GM12878 (cell line): ENCODE results near the gene KLK8.

Experiments
- CTCF ChIP-seq, 3 experiments: IDR thresholded peaks in 2 of 3; conservative IDR thresholded peaks in 1 of 3; 2 replicates each; pipeline ENCODE4 v1.5.1; 2011; ENCODE audit warnings: low read depth in 3 of 3, low read length in 3 of 3, mild to moderate bottlenecking in 3 of 3, control low read depth in 2 of 3, moderate library complexity in 2 of 3, inconsistent platforms in 1 of 3, mixed read lengths in 1 of 3; ENCODE audit not compliant: control insufficient read depth in 2 of 3, insufficient read depth in 1 of 3; ENCODE audit errors: extremely low read depth in 1 of 3
- DPF2 ChIP-seq: fragments of 450-650 bp; IDR thresholded peaks from 2 replicates; pipeline ENCODE4 v1.6.1; 2017; ENCODE audit warnings: mild to moderate bottlenecking
- EZH2 ChIP-seq: IDR thresholded peaks from 2 replicates; pipeline ENCODE4 v1.6.1; 2012; ENCODE audit warnings: low read depth, mild to moderate bottlenecking, control low read depth, inconsistent platforms, low read length, borderline replicate concordance; ENCODE audit not compliant: control insufficient read depth
- JUNB ChIP-seq: IDR thresholded peaks from 2 replicates; pipeline ENCODE4 v1.6.1; 2016; ENCODE audit warnings: antibody characterized with exemption, mild to moderate bottlenecking
- POLR2A ChIP-seq: IDR thresholded peaks from 2 replicates; pipeline ENCODE4 v1.6.1; 2011; ENCODE audit warnings: low read depth, mild to moderate bottlenecking, low read length
- RUNX3 ChIP-seq: IDR thresholded peaks from 2 replicates; pipeline ENCODE4 v1.6.1; 2012; ENCODE audit warnings: low read length, inconsistent platforms
- SMC3 ChIP-seq: IDR thresholded peaks from 2 replicates; pipeline ENCODE4 v1.6.1; 2011; ENCODE audit warnings: low read length, improper control_type of control experiment, borderline replicate concordance
- SREBF1 ChIP-seq: IDR thresholded peaks from 2 replicates; pipeline ENCODE4 v1.6.1; 2012; ENCODE audit warnings: mild to moderate bottlenecking, low read length
- YBX1 ChIP-seq: fragments of 450-650 bp; IDR thresholded peaks from 2 replicates; pipeline ENCODE4 v1.6.1; 2016; ENCODE audit warnings: antibody characterized with exemption

- no peak for TF ChIP-seq POLR2A
- no peak for TF ChIP-seq CTCF (IDR thresholded peaks at IDR 0.05 in 2 of 3, conservative IDR thresholded peaks at IDR 0.05 in 1 of 3; ENCODE audit: control insufficient read depth in 2 of 3, extremely low read depth in 1 of 3, insufficient read depth in 1 of 3, low read depth in 3 of 3, low read length in 3 of 3)
- no peak for TF ChIP-seq YBX1
- no peak for TF ChIP-seq DPF2
- TF ChIP-seq RUNX3: no peak
- no peak for TF ChIP-seq JUNB
- no peak for TF ChIP-seq SMC3
- TF ChIP-seq SREBF1: no peak
- TF ChIP-seq EZH2: no peak
Measured at GRCh38 chr19:50968716-50969412, 32.5 kb downstream of the KLK8 start.
